GM03348 (cell line): ENCODE measurements around the gene NENF.
"Not testable (repeated sequence)": the region's sequence is repeated elsewhere in the genome, so short reads cannot be mapped to it uniquely, and the experiment has no call there.

ENCODE experiments used
- DNase-seq: peaks from one replicate; pipeline ENCODE4 v3.0.0; 2012; ENCODE audit warnings: low spot score

Gene NENF

DNA sequence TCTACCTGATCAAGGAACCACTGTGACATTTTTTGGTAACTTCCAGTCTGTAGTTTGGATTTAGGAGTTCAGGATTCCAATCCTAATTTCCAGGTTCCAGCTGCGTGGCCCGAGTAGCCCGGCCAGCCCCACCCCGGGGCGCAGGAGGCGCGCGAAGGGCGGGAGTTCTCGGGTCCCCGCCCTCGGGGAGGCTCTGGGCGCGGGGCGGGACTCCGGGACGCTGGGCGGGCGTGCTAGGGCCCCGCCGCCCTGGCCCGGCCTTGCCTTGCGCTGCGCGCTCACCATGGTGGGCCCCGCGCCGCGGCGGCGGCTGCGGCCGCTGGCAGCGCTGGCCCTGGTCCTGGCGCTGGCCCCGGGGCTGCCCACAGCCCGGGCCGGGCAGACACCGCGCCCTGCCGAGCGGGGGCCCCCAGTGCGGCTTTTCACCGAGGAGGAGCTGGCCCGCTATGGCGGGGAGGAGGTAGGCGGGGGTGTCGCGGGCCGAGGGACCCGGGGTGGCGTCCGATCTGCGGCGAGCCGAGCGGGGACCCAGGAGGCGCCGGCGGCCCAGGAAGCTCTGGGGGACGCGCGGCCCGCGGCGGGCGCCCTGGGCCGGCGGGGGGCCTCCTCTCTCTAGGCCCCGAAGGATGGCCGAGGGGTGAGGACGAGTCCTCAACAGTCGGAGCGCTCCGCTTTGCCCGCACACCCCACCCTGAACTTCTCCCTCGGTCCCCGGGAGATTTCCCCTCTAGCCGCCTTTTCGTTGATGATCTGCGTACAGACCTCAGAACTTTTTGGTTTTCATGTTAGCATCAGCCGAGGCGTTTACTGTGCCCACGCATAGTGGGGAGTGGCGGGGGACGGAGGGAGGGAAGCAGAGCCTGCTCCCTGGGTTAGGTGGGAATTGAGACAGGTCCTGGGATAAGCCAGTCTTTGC lies at the start of gene NENF:
NENF (plus strand) TSS at position 260 of the 916 bp plus-strand sequence; CDS start at position 284, 24 bp downstream.
- DNase-seq = peak; percentile 99

DNA sequence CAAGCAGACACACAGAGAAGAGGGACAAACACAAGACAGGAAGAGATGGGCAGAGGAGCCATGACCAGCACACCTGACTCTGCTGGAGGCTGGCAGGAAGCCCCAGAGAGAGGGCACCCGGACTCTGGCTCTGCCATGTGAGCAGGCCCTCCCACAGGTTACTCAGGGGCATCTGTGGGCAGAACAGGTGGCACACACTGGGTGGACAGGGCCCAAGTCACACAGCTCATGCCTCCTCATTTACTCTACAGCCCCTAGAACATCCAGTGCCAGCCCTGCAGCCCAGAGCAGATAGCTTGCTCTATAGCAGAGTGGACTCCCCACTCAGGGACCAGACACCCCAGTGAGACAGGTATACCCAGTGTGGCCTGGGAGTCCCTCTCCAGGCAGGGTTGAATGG lies 46.7 kb upstream of the NENF start:
- DNase-seq = no peak

DNA sequence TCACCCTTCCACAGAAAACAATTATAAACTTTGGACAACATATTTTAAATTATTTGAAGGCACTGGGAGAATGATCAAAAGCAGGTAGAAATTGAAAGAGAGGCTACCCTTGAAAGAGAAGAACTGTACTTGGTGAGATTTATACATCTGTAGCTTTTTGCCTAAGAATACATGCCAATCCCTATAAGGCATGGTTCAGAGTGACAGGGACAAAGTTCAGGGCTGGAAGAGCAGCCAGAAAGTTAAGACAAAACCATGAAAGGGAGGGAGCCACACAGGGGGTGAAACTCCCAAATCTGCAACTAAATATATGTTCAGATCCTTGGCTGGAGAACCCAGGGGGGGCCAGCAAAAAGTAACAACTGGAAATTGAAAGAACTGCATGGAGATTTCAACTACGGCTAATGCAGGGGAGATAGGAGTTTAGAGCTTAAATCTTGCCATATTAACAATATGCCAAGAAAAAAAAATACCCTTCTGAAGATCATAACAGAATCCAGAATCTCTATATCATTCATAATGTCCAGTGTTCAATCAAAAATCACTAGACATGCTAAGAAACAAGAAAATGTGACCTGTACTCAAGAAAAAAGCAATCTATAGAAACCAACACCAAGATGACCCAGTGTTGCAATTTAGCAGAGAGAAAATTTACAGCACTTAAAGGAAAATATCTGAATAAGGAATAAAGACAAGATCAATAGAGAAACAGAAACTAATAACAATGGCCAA lies 43.6 kb upstream of the NENF start:
- DNase-seq = no peak

DNA sequence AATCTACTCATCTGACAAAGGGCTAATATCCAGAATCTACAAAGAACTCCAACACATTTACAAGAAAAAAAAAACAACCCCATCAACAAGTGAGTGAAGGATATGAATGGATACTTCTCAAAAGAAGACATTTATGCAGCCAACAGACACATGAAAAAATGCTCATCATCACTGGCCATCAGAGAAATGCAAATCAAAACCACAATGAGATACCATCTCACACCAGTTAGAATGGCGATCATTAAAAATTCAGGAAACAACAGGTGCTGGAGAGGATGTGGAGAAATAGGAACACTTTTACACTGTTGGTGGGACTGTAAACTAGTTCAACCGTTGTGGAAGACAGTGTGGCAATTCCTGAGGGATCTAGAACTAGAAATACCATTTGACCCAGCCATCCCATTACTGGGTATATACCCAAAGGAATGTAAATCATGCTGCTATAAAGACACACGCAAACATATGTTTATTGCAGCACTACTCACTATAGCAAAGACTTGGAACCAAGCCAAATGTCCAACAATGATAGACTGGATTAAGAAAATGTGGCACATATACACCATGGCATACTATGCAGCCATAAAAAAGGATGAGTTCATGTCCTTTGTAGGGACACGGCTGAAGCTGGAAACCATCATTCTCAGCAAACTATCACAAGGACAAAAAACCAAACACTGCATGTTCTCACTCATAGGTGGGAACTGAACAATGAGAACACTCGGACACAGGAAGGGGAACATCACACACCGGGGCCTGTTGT lies 36.9 kb upstream of the NENF start:
- not testable (repeated sequence) for DNase-seq

DNA sequence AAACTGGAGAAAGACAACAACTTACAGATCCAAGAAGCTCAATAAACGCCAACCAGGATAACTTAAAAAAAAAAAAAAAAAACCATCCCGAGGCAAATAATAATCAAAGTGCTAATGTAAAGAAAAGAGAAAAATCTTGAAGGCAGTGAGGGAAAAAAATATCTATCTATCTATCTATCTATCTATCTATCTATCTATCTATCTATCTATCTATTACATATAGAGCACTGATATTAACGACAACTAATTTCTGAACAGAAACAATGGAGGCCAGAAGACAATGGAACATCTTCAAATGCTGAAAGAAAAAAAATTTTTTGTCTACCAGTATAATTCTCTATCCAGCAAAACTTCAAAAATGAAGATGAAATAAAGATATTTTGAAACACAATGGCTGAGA lies 36.1 kb upstream of the NENF start:
- DNase-seq = no peak

DNA sequence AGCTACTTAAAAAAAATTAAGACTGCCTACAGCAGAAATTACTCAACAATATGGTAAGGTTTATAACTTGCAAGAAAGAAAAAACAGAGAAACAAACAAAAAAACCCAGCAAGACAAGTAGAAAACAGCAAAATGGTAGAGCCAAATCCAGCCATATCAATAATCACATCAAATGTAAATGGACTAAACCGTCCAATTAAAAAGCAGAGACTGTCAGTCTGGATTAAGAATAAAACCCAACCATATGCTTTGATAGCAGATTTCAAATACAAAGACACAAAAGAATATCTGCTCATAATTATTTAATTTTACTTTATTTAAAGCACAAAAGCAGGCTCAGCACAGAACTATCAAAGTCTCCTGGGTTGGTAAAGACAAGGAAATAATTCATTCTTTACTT lies 35.5 kb upstream of the NENF start:
- DNase-seq = no peak

DNA sequence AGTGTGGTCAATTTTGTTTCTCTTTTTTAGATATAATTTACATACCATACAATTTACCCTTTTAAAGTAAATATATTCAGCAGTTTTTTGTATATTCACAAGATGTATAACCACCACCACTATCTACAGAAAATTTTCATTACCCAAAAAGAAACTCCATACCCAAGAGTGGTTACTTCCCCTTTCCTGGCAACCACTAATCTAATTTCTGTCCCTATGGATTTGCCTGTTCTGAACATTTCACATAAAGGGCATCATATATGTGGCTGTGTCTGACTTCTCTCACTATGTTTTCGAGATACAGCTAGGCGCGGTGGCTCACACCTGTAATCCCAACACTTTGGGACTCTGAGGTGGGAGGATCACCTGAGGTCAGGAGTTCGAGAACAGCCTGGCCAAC lies 31.7 kb upstream of the NENF start:
- no peak for DNase-seq

DNA sequence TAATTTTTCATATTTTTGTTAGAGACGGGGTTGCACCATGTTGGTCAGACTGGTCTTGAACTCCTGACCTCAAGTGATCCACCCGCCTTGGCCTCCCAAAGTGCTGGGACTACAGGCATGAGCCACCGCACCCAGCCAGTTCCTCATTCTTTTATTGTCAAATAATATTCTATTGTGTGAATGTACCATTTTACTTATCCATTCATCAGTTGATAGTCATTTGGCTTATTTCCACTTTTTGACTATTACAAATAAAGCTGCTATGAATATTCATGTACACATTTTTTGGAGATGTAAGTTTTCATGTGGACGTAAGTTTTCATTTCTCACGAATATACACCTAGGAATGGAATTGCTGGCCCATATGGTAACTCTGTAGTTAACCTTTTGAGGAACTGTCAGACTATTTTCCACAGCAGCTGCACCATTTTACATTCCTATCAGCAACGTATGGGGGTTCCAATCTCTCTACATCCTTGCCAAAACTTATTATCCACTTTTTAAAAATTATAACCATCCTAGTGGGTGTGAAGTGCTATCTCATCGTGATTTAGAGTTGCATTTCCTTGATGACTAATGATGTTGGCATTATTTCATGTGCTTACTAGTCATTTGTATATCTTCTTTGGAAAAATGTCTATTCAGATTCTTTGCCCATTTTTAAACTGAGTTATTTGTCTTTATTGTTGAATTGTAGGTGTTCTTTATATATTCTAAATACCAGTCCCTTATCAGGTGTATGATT lies 30.7 kb upstream of the NENF start:
- no peak for DNase-seq

DNA sequence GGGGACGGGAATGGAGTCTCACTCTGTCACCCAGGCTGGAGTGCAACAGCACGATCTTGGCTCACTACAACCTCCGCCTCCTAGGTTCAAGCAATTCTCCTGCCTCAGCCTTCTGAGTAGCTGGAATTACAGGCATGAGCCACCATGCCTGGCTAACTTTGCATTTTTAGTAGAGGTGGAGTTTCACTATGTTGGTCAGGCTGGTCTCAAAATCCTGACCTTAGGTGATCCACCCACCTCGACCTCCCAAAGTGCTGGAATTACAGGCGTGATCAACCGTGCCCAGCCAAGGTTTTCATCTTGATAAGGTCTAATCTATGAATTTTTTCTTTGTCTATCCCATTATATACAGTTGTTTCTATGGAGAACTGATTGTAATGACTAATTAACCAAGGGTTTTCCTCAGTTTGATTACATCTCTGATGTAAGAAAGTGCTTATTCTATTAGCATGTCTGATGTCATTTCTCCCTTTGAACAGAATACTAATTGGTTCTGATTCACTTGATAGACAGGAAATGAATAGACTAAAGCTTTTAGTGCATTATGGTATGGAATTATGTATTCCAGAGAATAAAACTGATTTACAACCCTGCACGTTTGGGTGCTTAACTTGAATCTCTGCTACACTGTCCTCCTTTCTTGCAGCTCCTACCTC lies 29.9 kb upstream of the NENF start:
- DNase-seq = no peak

DNA sequence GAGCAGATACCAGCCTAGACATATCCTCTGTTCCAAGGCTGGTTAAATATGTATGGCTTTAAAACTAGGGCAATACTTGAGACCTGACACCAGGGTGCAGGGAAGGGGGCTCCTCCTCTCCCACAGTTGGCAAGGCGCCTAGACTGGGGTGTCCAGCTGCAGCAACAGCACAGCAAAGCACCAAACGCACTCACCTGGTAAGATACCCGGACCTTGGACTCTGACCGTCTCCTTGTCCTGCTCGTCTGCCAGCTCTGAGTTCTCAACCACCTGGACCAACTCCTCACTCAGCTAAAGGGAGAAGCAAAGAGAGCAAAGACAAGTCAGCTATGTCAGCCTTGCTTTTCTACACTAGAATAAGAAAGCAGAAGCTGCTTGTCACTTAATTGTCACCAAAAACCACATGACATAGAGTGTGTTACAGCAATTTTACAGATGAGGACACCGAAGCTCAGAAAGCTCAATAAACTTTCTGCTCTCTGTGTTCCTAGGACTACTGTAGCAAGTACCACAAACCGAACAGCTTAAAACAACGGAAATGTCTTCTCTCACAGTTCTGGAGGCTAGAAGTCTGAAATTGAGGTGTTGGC lies 22.4 kb upstream of the NENF start:
- no peak for DNase-seq

DNA sequence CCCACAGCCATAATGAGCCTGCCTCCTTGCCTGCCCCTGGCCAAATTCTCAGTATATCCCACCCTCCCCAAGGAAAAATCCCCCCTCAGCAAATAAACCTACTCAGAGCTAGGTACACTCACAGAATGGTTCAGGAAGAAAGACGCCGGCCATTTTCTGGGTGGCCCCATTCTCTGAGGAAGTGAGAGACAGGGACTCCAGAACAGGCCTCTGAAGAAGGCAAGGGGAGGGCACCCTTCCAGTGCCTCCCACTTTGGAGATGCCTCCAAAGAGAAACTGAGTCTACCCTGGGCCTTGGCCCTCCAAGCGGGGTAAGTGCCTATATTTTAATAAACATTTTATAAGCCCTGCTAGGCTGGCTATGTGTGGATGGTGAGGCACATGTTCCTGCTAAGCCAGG lies 20.3 kb upstream of the NENF start:
- DNase-seq = no peak

DNA sequence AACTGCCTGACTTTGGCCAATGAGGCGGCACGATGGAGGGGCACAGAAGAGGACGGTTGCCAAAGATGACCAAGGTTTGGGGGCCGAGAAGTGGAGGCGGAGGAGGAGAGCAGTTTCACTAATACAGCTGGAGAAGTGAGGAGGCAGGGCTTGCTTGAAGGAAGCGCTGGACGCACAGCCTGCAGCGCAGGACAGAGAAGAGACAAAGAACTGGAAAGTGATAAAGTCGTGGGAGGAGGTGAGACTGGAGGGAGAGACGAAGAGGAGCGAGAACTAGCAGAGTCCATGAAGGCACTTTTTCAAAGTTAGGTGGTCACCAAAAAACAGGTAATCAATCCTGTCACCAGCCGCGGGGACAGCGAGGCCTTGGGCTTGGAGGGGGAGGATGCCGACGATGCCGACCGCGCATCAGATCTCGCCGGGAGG lies 18.8 kb upstream of the NENF start:
- DNase-seq = peak; percentile 75

DNA sequence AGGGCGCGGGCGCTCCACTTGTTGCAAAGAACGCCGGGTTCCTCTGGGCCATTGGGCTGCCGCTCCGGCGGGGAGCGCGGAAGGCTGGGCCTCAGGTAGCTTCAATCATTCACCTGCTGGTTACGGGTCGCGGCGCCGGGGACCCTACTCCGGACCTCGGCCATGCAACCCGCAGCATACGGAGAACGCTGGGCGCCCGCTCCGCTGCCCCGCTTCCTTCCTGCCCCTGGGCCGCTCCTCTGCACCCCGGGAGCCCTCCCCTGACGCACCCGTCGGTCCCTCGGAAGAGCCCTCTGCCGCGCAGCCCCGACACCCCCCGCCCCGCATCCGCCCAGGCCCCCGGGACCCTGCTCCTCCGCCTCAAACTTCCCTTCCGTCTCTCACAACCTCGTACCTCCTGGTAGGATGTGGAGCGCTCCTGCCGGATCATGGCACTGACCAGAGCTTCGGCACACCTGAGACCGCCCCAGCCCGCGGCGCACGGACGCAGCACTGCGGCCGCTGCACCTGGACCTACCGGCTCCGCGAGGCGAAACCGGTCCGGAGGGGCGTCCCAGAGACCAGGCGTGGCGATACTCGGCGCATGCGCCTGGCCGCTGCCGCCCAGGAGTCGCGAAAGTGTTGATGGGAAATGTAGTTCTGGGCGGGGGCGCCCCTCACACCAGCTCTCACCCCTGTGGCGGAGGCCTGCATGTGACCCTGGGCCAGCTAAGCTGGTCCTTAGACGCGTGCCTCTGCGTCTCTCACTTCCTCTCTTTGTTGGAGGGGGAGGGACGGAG lies 18.2 kb upstream of the NENF start, which contains the start of gene PACC1:
PACC1 (minus strand) TSS at position 559 of the 779 bp plus-strand sequence; CDS start at position 430, 129 bp downstream.
- peak; percentile 98 for DNase-seq

DNA sequence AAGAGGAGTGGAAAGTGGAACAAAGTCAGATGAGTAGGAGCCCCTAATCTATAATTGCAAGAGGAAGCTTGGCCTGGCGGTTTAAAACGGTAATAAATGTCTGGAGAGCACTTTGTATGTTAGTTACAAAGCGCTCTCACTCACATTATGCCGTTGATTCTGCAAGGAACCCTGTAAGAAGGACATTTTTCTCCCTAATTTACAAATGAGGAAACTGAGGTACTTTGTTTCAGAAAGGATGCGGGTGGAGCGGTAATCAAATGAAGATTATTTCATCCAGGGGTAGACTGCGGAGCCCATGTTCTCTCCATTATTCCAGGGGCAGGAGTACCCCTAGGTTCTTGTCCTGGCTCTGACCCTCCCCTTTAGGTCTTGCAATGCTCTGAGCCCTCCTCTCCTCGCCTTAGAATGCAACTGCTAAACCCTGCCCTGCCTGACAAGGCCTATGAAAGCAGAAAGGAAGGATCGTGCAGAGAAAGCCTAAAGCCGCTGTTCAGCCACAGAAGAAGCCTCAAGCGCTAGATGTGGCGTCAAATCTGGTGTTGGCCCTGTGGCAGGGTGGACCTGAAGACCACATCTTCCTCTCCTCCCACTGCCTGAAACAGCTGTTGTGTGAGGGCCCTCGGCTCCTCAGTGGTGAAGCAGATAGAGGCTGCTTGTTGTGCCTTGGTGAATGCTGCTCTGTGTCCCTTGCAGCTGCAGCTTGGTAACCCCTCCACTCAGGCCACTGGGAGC lies 17.4 kb upstream of the NENF start:
- DNase-seq = no peak

DNA sequence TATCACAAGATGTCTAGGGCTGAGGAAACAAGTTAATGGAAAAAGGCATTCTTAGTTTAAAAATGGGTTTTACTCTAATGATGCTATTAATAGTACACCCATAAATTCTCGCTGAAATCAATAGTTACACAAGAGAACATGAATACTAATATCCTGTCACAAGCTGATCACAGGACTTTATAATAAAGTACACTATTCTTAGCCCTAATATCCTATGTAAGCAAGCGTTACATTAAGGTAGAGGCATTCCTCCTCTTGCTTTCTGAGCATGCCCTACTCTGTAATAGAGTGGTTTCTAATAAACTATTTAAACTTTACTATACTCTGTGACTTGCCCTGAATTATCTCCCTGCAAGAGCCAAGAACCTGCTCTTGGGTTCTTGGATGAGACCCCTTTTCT lies 11.6 kb upstream of the NENF start:
- no peak for DNase-seq

DNA sequence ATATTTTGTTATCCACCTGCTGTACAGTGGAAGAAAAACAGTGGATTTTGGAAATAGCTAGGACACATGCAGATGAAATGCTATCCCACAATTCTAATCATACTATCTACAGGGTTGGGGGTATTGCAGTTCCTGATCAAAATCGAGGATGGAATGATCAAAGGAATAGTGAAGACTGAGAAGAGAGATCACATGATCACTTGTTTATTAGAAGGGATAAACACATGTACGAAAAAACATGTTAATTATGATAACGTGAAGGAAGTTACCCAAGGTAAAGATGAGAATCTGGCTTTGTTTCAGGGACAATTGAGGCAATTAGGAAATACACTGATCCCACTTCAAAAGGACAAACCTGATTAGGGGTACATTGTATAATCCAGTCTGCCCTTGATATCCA lies 8.8 kb upstream of the NENF start:
- no peak for DNase-seq

DNA sequence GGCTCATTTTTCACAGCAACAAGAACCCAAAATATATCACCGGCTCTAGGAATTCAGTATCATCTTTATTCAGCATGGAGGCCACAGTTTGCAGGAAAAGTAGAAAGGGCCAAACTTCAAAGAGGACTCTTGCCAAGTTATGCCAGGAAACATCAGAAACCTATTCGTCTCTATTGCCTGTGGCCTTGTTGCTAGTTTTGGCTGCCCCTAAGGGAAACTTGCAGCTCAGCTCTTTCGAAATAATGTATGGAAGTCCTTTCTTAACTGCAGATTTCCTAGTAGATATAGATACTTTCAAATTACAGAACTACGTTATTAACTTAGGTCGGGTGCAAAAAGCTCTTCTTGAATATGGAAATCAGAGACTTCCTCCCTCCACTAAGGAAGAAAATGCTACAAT lies 4.2 kb upstream of the NENF start:
- no peak for DNase-seq

DNA sequence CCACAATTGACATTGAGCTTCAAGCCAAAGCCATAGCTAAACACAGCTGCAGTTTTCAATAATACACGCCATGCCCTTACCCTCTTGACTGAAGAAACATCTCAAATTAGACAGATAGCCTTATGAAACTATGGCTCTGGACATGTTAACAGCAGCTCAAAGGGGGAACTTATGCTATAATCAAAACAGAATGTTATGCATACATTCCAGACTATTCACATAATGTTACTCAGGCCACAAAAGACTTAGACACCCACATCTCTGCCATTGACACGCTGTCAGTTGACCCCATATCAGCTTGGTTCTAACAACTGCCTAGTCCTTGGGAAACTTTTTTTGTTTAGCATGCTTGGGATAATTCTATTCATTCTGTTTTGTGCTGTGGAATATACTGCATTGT lies 2.3 kb upstream of the NENF start:
- DNase-seq = no peak

DNA sequence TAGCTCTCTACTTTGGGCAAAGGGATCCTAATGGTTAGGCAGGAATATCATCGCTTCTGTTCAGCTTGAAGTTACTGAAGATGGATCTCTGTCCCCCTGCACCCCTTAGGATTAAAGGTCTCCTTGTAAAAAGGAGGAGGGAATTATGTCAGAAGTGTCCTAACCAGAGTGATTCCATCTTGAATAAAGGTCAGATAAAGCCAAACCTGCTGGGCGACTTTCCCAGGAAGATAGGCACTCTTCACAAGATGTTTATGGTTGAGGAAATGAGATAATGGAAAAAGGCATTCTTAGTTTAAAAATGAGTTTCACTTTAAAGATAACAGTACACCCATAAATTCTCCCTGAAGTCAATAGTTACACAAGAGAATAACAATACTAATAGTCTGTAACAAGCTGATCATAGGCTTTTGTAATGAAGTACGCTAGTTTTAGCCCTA lies 1.7 kb upstream of the NENF start:
- DNase-seq = no peak
